22Rv1 (cell line): ENCODE results near the gene SAMD11.

Experiments used
- H3K27ac ChIP-seq: fragments of 450-650 bp; 2 replicates; pipeline ENCODE4 v1.5.1; 2017
- CTCF ChIP-seq: fragments of 450-650 bp; IDR thresholded peaks from 2 replicates; pipeline ENCODE4 v1.5.1; 2017; ENCODE audit warnings: mild to moderate bottlenecking
- ZFX ChIP-seq: fragments of 450-650 bp; IDR thresholded peaks from 2 replicates; pipeline ENCODE4 v1.6.1; 2017; ENCODE audit warnings: antibody characterized with exemption, borderline replicate concordance

Gene SAMD11

GRCh38 chr1:950881-951280, 27.2 kb downstream of the SAMD11 start:
- no peak for TF ChIP-seq CTCF
- TF ChIP-seq ZFX, result no peak
- H3K27ac ChIP-seq, result no peak overlapping the region

- 0 out of 2 replicates have a peak, but pooled peaks have one; percentile 7 for TF ChIP-seq CTCF
- TF ChIP-seq ZFX, result no peak
- H3K27ac ChIP-seq, result no peak overlapping the region
These were observed 27.6 kb downstream of the SAMD11 start for GRCh38 chr1:951364-951763.

- no peak overlapping the region for H3K27ac ChIP-seq
- TF ChIP-seq ZFX (no peak), CTCF (no peak)
These were observed 28.5 kb downstream of the SAMD11 start for GRCh38 chr1:952201-952600.

- TF ChIP-seq CTCF, result no peak
- no peak for TF ChIP-seq ZFX
- H3K27ac ChIP-seq, result no peak overlapping the region
These were observed 28.9 kb downstream of the SAMD11 start for GRCh38 chr1:952603-953002.

GRCh38 chr1:953524-954320, 30.0 kb downstream of the SAMD11 start:
- TF ChIP-seq CTCF (no peak), ZFX (no peak)
- H3K27ac ChIP-seq, result no peak overlapping the region

GRCh38 chr1:954927-955326, 31.2 kb downstream of the SAMD11 start:
- no peak for TF ChIP-seq CTCF
- no peak for TF ChIP-seq ZFX
- H3K27ac ChIP-seq, result no peak overlapping the region

GRCh38 chr1:955474-955873, 31.8 kb downstream of the SAMD11 start:
- no peak for TF ChIP-seq ZFX
- no peak for TF ChIP-seq CTCF
- no peak overlapping the region for H3K27ac ChIP-seq
